OCI-LY7 (cell line): ENCODE results near the gene MAFF. TPM values are rescaled to one million over a fixed set of nuclear protein-coding genes. Genes with fewer than 3 reads are reported as not detected.

Experiments
- BruUV-seq: library from RNA; stranded (reverse); fragments of 400-500 nt; replicated peaks from 2 replicates; lab custom pipeline; 2021; lab: Mats Ljungman, UMichigan
- CTCF ChIA-PET: fragments of 300-600 bp; sonication (Branson Sonifier 250); formaldehyde crosslinking; loops from one replicate; lab custom pipeline; 2022; ENCODE audit warnings: antibody characterized with exemption; ENCODE audit not compliant: unreplicated experiment; lab: Charles Lee
- POLR2A ChIA-PET: fragments of 300-600 bp; sonication (Branson Sonifier 250); formaldehyde crosslinking; loops from one replicate; lab custom pipeline; 2022; ENCODE audit warnings: antibody characterized with exemption; lab: Charles Lee
- DNase-seq: peaks from one replicate; pipeline ENCODE4 v3.0.0-alpha.2; 2015; ENCODE audit warnings: low spot score
- H2AFZ ChIP-seq: fragments of 200-600 bp; sonication (generic), shearing (Covaris generic); 2 replicates; pipeline ENCODE4 v1.6.1; 2014; ENCODE audit warnings: mild to moderate bottlenecking, antibody characterized with exemption, low read length, moderate library complexity
- H3K27ac ChIP-seq: fragments of 200-600 bp; sonication (generic); 2 replicates; pipeline ENCODE4 v1.5.1; 2014; ENCODE audit warnings: mixed run types, low read depth, mild to moderate bottlenecking, moderate library complexity, low read length, inconsistent platforms; ENCODE audit not compliant: poor library complexity, severe bottlenecking
- H3K36me3 ChIP-seq: fragments of 200-600 bp; sonication (generic); 2 replicates; pipeline ENCODE4 v1.6.1; 2014; ENCODE audit warnings: mild to moderate bottlenecking, antibody characterized with exemption, low read length, moderate library complexity, mixed read lengths; ENCODE audit not compliant: insufficient read depth
- H3K4me1 ChIP-seq: fragments of 200-600 bp; sonication (generic); 2 replicates; pipeline ENCODE4 v1.5.1; 2014; ENCODE audit warnings: mild to moderate bottlenecking, low read length; ENCODE audit not compliant: insufficient read depth, poor library complexity, severe bottlenecking
- H3K4me2 ChIP-seq: fragments of 200-600 bp; sonication (generic); 2 replicates; pipeline ENCODE4 v1.6.1; 2014; ENCODE audit warnings: mild to moderate bottlenecking, low read length
- H3K4me3 ChIP-seq: fragments of 200-600 bp; sonication (generic); 2 replicates; pipeline ENCODE4 v1.5.1; 2014; ENCODE audit warnings: mild to moderate bottlenecking, low read depth, low read length; ENCODE audit not compliant: poor library complexity, severe bottlenecking
- H3K79me2 ChIP-seq: fragments of 200-600 bp; sonication (generic); 2 replicates; pipeline ENCODE4 v1.6.1; 2016; ENCODE audit warnings: low read depth, mild to moderate bottlenecking, low read length, moderate library complexity, mixed read lengths; ENCODE audit not compliant: insufficient read depth
- H3K9me2 ChIP-seq: fragments of 200-600 bp; sonication (generic); 2 replicates; pipeline ENCODE4 v1.6.1; 2016; ENCODE audit warnings: mild to moderate bottlenecking, low read length, mixed read lengths; ENCODE audit not compliant: insufficient read depth
- H3K9me3 ChIP-seq: fragments of 200-600 bp; sonication (generic); 2 replicates; pipeline ENCODE4 v1.6.1; 2014; ENCODE audit warnings: mild to moderate bottlenecking, mixed run types, low read length, mixed read lengths
- H4K20me1 ChIP-seq: fragments of 200-600 bp; sonication (generic); 2 replicates; pipeline ENCODE4 v1.6.1; 2014; ENCODE audit warnings: mild to moderate bottlenecking, antibody characterized with exemption, low read length, moderate library complexity, mixed read lengths; ENCODE audit not compliant: insufficient read depth
- EZH2phosphoT487 ChIP-seq: fragments of 200-600 bp; sonication (generic); IDR thresholded peaks from 2 replicates; pipeline ENCODE4 v1.6.1; 2018; ENCODE audit warnings: low read depth, borderline replicate concordance, mild to moderate bottlenecking, mixed run types, antibody characterized with exemption, low read length, moderate library complexity, mixed read lengths
- intact Hi-C: fragments of 100-400 bp; cut with micrococcal nuclease; formaldehyde crosslinking; loops from one replicate; pipeline ENCODE4 v1.10.0; 2022; ENCODE audit not compliant: unreplicated experiment
- total RNA-seq, 2 experiments: library from RNA; depleted of rRNA in 1 of 2; stranded (reverse); fragments of >200 nt in 1 of 2; shearing (Covaris generic) in 1 of 2; gene quantifications; 2 replicates each; pipeline ENCODE4 v1.2.3, GENCODE V29; 2014 to 2022
- TF ChIP-seq, protein P1 (sequence below): fragments of 200-600 bp; sonication (generic); conservative IDR thresholded peaks from 2 replicates; pipeline ENCODE4 v1.5.1; 2014; ENCODE audit warnings: mild to moderate bottlenecking, antibody characterized with exemption, low read length, moderate library complexity, mixed read lengths

Gene MAFF
- total RNA-seq, 2 experiments from 2014 or later: 3.4 to 3.8 TPM

DNA sequence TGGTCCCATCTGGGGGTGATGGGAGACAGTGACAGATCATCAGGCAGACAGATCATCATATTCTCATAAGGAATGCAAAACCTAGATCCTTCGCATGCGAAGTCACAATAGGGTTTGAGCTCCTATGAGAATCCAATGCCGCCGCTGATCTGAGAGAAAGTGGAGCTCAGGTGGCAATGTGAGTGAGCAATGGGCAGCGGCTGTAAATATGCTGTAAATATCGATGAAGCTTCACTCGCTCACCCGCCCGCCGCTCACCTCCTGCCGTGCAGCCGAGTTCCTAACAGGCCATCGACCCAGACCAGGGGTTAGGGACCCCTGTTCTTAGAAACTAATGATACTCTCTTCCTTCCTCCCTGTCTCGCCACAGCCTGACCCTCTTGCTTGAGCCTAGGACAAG, 10.7 kb upstream of the MAFF start:
- H3K27ac ChIP-seq: no peak overlapping the region
- H3K9me2 ChIP-seq: no peaks in the 10 kb centered on the region
- intact Hi-C loops: no loop called here
- H3K4me3 ChIP-seq: no peak overlapping the region
- H3K4me1 ChIP-seq: no peaks in the 10 kb centered on the region
- no peak overlapping the region for H2AFZ ChIP-seq
- no TSS peak for BruUV-seq
- TF ChIP-seq, protein P1, sequence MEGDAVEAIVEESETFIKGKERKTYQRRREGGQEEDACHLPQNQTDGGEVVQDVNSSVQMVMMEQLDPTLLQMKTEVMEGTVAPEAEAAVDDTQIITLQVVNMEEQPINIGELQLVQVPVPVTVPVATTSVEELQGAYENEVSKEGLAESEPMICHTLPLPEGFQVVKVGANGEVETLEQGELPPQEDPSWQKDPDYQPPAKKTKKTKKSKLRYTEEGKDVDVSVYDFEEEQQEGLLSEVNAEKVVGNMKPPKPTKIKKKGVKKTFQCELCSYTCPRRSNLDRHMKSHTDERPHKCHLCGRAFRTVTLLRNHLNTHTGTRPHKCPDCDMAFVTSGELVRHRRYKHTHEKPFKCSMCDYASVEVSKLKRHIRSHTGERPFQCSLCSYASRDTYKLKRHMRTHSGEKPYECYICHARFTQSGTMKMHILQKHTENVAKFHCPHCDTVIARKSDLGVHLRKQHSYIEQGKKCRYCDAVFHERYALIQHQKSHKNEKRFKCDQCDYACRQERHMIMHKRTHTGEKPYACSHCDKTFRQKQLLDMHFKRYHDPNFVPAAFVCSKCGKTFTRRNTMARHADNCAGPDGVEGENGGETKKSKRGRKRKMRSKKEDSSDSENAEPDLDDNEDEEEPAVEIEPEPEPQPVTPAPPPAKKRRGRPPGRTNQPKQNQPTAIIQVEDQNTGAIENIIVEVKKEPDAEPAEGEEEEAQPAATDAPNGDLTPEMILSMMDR: no peak
- no peak for TF ChIP-seq EZH2phosphoT487
- H4K20me1 ChIP-seq: no peaks in the 10 kb centered on the region
- ChIA-PET CTCF (no interaction called here), POLR2A (no interaction called here)
- H3K4me2 ChIP-seq: no peak overlapping the region
- DNase-seq: no peak
- H3K79me2 ChIP-seq: no peaks in the 10 kb centered on the region
- H3K36me3 ChIP-seq: no peaks in the 10 kb centered on the region
- no peaks in the 10 kb centered on the region for H3K9me3 ChIP-seq

DNA sequence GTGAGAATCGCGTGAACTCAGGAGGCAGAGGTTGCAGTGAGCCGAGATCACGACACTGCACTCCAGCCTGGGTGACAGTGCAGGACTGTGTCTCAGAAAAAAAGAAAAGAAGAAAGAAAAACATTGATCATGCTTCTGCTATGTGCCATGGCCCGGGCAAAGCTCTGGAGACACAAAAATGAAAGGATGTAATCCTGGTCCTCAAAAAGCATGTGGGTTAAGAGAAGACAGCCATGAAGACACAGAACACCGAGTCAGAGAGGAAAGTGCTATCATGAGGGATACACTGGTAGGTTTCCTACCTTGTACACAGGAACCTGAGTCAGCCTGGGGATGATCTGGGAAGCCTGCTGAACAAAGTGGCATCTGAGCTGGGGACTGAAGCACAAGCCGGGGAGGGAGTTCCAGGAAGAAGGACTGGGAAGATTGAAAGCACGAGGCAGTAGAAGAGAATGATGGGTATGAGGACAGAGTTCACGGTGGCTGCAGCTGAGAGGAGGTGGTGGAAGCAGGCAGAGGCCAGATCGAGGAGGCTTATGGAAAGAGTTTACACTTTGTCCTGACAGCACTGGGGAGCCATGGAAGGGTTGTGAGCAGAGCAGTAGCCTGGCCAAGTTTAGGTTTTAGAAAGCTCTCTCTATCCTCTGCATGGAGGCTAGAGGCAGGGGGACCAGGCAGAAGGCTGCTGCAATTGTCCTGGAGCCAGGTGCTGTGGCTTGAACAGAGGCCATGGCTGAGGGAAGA, 9.9 kb upstream of the MAFF start:
- Histone ChIP-seq H3K27ac (no peak overlapping the region), H3K4me1 (no peaks in the 10 kb centered on the region), H3K9me2 (no peaks in the 10 kb centered on the region), H2AFZ (no peak overlapping the region), H4K20me1 (no peaks in the 10 kb centered on the region), H3K79me2 (no peaks in the 10 kb centered on the region), H3K4me3 (no peak overlapping the region), H3K4me2 (no peak overlapping the region), H3K36me3 (no peaks in the 10 kb centered on the region), H3K9me3 (no peaks in the 10 kb centered on the region)
- intact Hi-C loops: no loop called here
- DNase-seq: no peak
- ChIA-PET POLR2A (interaction anchor here (0.9 kb wide), 1 partner anchor 10 kb away, joined by 3 read pairs; the partner anchor contains the start of gene PLA2G6), CTCF (no interaction called here)
- no TSS peak for BruUV-seq
- TF ChIP-seq EZH2phosphoT487: no peak
- TF ChIP-seq, protein P1: no peak

DNA sequence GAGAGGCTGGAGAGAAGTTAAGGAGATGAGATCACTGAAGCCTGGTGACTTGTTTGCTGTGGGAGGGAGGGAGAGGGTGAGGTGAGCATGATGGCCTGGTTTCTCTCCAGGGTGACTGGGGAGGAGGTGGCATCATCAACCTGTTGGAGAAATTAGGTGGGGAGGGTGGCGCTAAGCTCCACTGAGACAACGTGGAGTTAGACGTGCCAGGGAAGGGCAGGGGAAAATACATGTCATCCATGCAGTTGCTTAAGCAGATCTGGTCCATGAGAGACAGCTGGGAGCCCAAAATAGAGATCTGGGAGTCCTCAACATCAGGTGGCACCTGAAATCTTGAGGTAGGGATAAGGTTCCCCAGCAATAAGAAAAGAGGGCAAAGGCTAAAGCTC, 9.3 kb upstream of the MAFF start:
- no peak for DNase-seq
- intact Hi-C loops: no loop called here
- Histone ChIP-seq H3K4me3 (no peak overlapping the region), H3K9me3 (no peaks in the 10 kb centered on the region), H4K20me1 (no peaks in the 10 kb centered on the region), H3K79me2 (no peaks in the 10 kb centered on the region), H3K27ac (no peak overlapping the region), H3K4me2 (no peak overlapping the region), H3K36me3 (no peaks in the 10 kb centered on the region), H3K4me1 (no peaks in the 10 kb centered on the region), H2AFZ (no peak overlapping the region), H3K9me2 (no peaks in the 10 kb centered on the region)
- BruUV-seq: no TSS peak
- TF ChIP-seq, protein P1: no peak
- TF ChIP-seq EZH2phosphoT487: no peak
- CTCF ChIA-PET: no interaction called here
- POLR2A ChIA-PET: interaction anchor here (0.9 kb wide), 1 partner anchor 11 kb away, joined by 3 read pairs; the partner anchor contains the start of gene PLA2G6
